Measurements from ENCODE around the gene TRIM71.
"Not testable (repeated sequence)": the region's sequence is repeated elsewhere in the genome, so short reads cannot be mapped to it uniquely, and the experiment has no call there.

TRIM71 gene

DNA sequence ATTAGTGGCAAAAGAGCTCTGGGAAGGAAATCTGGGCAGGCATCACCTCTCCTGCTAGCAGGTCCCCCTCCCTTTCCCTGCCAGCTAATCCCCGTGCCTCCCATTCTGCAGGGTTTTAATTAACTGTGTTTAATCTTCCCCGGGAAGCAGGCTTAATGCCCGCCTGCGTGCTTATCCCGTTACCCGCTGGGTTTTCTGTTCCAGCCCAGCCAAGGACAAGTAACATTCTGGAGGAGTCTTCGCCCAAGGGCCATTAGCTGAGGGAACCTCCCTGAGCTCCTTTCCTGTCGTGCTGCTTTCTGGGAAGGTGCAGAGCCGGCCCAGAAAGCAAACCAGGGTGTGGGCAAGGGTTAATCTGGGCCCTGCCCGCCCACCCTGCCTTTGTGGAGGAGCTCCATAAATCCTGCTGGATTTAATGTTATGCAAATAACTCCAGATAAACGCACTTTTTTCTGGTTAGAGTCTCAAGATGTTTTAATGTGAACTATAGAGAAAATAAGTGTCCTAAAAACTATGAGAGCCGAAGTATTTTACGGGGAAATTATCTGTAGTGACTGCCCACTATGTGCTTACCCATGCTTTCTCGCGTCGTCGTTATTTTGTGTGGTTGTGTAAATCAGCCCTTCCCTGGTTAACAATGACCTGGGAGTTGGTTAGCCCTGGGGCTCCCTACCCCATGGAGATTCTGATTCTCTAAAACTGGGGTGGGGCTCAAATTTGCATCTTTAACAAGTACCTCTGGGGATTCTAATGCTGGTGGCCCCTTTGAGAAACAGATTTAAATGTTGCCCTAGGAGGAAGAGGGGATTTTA, 25.9 kb downstream of the TRIM71 start:
- DNase-seq = no peak

DNA sequence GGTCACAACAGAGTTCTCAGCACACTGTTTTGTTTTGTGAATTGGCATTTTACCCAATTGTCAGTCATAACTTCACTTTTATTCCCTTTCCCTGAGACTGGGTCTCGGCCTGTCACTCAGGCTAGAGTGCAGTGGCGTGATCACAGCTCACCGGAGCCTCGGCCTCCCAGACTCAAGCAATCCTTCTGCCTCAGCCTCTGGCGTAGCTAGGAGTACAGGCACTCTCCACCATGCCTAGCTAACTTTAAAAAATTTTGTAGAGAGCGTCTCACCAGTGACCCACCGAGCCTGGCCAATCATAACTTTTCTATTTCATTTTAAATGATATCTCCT, 26.5 kb downstream of the TRIM71 start:
- DNase-seq = no peak

DNA sequence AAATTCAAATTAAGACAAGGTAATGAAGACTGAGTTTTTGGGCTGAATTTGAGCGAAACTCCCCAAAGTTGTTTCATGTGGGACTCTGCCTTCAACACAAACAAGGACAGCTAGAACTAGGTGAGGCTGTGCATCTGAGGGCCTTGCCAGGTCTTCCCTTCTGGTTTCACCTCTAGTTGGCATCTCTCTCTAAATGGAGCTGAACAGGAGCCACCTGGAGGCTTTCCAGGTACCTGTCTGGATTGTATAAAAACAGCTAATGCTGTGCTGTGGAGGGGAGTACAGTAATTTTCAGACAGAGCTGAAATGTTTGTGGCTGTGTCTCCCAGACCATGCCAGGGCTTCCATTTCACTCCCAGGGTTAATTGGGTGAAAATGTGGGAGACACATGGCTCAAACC, 27.1 kb downstream of the TRIM71 start:
- no peak for DNase-seq

DNA sequence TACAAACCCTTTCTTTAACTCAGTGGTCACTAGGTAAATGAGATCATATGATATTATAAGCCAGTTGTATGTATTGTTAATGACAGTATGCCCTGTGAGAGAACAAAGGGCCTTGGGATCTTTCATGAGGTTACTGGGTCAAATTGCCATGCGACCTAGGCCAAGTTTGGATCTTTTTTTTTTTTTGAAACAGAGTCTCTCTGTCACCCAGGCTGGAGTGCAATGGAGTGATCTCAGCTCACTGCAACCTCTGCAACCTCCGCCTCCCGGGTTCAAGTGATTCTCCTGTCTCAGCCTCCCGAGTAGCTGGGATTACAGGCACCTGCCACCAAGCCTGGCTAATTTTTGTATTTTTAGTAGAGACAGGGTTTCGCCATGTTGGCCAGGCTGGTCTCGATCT, 27.7 kb downstream of the TRIM71 start:
- not testable (repeated sequence) for DNase-seq

DNA sequence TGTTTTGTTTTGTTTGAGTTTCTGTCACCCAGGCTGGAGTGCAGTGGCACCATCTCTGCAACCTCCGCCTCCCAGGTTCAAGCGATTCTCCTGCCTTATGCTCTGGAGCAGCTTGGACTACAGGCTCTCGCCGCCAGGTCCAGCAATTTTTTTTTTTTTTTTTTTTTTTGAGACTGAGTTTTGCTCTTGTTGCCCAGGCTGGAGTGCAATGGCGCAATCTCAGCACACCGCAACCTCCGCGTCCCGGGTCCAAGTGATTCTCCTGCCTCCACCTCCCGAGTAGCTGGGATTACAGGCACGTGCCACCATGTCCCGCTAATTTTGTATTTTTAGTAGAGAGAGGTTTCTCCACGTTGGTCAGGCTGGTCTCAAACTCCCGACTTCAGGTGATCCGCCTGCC, 29.2 kb downstream of the TRIM71 start:
- DNase-seq = not testable (repeated sequence)

DNA sequence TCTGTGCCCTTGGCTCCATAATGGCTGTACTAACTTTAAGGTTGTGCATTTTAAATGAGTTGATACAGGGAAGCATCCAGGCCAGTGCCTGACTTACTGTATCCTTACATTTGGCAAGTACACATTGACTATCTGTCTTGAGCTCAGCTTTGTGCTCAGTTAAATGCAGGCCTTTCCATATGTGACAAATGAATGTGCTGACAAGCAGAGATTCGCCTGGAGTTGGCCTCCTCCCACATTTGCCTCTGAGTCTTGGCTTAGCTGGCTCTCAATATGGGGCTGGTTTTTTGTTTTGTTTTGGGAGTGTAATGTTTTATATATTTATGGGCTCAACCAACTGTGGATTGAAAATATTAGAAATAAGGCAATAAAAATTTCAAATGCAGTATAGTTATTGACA, 29.7 kb downstream of the TRIM71 start:
- no peak for DNase-seq

DNA sequence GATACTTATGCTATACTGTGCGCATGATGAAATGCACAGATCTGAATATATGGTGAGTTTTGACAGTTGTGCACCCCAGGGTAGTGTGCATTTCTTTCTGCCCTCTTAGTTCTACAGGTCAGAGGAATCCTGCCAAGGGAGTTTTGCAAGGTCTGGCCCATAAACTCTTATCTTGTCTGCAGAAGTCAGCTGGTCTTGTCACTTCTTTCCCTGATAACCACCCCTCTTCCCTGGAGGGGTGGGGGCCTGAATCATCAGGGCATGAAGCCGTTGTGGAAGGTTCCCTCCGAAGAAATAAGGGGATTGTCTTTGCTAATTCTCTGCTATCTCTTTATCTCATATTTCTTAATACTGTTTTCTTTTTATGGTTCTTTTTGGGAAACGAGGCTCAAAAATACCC, 30.4 kb downstream of the TRIM71 start:
- DNase-seq = no peak

DNA sequence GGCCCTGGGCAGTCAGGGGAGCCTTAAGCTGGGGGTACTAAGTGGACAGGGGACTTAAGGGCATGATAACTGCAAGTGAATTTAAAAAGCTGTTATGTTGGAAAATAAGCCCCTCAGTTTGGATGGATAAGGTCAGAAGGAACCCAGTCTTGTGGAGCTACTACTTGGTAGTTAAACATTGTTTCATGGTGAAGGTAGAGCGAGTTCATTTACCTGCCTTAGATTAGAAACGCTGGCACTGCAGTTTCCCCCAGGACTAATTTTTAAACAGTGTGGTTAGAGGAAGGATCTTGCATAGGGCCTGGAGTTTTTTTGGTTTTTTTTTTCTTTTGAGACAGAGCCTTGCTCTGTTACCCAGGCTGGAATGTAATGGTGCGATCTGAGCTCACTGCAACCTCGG, 31.2 kb downstream of the TRIM71 start:
- no peak for DNase-seq

DNA sequence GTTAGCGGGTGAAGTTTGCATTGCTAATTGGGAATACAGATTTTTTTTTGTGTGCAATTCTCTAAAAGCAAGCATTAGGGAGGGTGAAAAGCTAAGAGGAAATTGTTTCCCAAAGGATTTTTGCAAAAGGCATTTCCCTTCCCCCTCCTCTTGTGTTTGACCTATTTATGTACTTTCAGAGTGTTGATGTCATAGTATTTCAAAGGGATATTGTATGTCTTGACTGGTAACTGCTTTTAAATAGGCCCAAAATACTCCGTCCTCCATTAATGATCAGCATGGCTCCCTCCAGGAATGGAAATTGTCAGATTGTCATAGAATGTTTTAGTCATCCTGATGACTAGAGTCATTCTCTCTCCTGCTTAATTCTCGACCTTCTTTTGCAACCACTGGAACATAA, 32.4 kb downstream of the TRIM71 start:
- no peak for DNase-seq

DNA sequence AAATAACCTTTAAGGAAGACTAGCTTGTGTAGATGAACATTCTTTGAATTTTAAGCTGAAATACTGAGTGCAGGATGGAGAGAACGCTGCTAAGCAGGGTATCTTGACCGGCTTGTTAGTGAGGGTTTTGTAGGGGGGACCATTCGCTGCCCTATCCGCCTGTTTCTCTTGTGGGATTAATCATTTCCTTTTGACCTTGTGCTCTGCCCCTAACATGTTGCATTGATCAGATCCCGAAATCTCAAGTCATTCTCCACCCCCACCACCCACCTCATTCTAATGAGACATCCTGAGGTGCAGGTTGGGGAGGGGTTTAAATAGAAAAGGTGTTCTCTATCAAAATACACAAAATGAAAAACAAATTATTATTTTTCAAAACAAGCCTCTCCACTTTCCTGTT, 32.8 kb downstream of the TRIM71 start:
- no peak for DNase-seq

DNA sequence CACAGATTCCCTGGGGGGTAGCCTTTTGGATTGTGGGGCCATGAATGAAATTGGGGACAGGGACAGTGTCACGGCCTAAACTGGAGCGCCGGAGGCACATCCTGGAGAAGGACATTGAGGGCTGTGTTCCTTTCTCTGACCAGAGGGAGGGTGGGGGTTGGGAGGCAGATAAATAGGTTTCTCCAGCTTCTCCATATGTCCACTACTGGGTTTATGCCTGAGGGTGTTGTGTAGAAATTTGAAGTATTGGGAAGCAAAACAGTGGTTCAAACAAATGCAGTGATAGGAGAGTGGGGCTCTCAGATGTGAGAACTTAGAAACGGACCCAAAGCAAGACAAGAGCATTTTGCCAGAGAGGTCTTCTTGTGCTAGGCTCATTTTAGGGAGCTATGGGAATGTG, 34.3 kb downstream of the TRIM71 start:
- no peak for DNase-seq

DNA sequence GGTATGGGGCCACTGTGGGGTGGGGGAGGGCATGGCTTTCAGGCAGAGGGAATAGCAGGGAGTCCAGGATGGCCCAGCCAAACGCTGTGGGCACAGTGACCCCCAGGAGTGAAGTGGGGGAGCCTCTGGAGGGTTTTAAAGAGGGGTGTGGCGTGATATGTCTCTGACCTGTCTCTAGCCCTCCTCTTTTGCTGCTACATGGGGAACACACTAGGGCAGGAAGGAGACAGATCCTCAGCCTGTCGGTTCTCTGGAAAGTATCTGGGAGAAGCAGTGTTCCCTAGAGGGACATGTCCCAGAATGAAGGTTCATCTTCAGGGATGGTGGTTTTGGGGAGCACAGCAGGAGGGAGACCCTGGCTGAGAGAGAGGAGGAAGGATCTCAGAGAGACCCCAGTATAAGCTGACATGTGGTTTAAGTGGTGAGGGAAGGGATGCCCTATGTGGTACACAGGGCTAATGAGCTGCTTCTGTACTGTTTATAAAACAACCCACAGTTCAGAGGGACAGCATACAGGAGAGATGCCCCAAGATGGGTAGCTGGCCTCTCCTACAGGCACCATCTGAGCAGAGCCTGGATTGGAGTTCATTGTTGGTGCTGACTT, 37.7 kb downstream of the TRIM71 start:
- no peak for DNase-seq

DNA sequence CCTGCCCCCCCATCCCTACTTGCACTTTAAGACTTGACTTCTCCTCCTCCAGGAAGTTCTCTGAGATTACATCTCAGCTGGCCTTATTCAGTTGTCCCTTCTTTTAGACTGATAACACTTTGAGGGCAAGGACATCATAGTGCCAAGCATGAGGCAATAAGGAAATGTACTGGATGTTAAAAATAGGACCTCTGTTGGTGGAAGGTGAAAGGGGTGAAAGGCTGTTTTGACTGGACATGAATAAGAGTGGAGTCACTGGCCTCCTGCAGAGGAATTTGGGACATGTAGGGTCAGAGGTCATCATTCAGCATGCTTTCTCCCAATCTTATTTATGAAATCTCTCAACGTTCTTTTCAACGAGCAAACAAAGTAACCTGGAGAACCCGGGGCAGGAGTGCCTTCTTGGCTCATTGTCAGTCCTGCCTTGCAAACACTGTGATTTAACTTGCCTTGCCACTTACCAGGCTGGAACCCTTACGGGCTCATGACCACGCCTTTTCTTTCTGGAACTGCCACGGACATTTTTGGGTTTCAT, 38.6 kb downstream of the TRIM71 start:
- DNase-seq = no peak

DNA sequence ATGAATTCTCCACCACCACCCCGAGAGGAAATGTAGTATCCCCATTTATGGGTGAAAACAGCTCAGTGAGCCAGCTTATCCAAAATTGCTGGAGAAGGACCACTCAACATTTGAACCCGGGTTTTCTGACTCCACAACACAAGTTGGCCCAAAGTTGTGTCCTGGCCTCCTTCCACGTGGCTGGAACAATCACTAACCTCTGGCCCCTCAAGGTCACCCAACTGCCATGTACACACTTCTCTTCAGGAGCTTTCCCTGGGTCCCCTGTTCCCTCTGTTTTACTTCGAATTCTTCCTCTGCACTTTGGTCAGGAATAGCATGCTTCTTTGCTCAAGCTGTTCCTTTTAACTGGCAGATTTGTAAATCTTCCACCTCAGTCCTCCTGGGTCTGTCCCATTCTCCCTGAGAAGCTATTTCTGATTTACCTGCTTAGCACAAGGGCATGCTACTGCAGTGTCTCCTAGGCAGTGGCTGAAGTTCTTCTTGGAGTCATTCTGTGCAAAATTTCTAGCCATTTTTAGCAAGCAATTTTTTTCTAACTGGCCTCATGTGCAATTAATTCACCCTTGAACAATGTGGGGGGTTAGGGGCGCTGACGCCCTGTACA, 39.2 kb downstream of the TRIM71 start:
- no peak for DNase-seq

DNA sequence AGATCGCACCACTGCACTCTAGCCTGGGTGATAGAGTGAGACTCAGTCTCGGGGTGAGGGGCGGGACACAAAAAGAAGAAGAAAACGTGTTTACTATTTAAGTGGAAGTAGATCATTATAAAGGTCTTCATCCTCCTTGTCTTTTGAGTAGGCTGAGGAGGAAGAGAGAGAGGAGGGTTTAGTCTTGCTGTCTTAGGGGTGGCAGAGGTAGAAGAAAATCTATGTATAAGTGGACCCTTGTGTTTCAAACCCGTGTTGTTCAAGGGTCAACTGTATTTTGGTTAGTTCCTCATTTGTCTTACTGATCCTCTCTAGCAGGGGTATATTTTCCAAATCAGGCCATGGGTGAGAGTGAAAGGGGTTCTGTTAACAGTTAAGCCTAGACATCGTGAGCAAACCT, 40.1 kb downstream of the TRIM71 start:
- no peak for DNase-seq

DNA sequence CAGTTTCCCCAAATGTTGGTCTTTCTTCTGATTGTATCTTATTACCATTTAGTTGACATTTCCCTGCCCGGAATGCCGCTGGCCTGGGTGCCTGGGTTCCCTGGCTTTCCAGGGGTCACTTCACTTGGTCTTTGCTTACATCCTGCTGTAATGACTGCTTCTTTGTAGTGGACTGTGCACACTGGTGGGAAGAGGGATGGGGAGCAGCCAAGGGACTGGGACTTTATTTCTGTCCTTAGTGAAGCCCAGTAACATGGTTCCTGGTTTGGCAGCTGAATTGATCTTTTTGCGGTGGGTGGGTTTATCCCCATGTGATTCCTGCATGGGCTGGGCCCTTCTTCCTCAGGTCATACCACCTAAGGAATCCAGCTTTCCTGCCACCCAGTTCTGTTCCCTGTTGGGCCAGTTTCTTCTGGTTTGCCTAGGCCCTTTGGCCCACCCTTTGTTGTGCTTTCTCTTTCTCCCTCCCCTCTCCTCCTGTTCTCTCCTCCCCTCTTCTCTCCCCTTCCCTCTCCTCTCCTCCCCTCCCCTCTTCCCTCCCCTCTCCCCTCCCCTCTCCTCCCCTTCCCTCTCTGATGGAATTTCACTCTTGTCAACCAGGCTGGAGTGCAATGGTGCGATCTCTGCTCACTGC, 41.9 kb downstream of the TRIM71 start:
- DNase-seq = no peak

DNA sequence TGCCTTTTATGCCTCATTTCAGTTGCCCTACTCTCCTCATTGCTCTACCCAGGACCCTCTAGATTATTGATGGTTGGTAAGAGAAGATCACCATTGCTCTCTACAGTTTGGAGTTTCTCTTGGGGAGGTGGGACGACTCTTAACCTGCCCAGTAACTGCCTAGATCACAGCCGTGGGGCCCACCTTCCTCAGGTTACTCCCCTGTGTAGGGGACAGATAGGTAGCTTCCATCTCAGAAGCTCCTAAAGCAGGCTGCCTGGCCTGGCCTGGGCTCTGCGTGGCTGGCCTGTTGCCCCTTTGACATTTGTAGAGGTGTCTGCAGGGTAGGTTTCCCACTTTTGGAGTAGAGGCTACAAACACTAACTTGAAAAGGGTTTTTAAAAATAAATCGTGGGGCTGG, 42.7 kb downstream of the TRIM71 start:
- DNase-seq = no peak

DNA sequence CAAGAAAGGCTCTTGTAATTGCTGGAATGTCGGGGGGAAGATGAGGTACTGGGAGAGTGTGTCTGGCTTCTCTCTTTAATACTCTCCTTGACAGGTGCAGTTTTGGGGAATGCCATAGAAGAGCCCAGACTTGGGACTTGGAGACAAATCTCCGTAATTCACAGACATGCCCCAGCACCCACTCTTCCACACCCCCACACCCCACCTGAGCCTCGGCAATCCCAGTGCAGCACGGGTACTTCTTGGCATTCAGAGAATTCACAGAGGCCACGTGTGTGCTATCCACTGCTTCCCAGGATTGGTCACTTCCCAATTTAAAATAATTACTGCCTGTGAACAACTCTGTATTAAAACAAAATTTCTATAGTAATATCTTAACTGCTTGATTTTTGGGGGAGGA, 43.9 kb downstream of the TRIM71 start:
- DNase-seq = no peak

DNA sequence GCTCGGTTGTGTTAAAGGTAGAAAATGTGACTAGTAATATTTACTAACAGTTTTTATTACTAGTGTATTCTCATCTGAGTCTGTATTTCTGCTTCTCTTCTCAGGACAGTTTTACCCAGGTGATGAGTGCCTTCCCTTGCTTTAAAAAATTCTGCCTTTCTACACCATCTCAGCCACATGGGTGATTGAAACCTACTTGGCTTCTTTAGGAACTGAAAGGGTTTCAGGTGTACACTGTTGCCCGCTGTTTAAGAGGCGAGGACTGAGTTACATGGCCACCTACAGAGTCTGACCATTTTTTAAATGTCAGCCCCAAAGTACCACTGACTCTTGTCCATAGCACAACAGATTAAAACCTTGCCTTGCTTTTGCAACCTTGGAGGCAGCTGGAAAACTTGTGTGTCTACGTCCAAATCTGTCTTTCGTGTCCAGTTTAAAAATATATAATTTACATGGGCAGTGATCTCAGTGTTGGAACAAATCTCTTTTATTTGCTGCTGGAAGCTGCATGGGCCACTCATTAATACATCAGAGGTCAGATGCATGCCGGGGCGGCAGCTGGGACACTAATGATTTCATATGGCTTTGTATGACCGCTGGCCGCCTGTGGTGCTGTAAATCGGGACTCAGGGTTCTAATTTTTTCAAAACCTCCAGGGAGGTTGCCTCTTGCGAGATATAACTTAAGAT, 44.6 kb downstream of the TRIM71 start:
- DNase-seq = no peak

DNA sequence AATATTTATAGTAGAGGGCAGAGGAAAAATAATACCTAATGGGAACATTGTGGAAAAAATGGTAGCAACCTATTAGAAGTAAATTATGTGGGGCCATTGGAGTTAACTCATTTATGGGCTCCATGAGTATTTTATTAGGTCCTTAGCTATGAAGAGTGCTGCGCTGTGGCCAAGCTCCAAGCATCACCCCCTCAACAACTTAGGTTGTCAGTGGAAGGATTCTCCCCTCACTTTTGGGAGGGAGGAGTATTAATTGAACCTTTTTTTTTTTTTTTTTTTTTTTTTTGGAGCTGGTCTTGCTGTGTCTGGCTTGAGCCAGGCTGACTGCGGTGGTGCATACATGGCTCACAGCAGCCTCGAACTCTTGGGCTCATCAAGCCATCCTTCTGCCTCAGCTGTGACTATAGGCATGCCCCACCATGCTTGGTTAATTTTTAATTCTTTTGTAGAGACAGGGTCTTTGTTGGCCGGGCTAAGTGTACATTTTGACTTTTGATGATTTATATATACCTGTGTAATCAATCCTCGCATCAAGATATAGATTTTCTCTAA, 45.2 kb downstream of the TRIM71 start:
- no peak for DNase-seq

DNA sequence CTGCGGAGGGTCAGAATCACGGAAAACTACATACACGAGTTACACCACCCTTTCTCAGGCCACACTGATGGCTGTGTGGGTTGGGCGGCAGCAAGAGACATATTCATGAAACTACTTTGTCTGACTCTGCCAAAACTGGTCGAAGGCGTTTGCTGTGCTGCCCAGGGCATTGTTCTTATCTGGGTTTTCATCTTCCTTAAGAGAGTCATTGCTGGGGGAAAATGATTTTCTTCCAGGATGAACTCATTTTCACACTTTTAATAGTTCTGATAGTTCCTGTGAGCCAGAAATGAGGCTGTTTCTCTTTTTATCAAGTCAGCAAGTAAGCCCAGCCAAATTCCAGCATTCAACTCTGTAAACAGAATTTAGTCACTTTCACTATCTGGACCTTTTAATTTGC, 47.6 kb downstream of the TRIM71 start:
- DNase-seq = no peak

DNA sequence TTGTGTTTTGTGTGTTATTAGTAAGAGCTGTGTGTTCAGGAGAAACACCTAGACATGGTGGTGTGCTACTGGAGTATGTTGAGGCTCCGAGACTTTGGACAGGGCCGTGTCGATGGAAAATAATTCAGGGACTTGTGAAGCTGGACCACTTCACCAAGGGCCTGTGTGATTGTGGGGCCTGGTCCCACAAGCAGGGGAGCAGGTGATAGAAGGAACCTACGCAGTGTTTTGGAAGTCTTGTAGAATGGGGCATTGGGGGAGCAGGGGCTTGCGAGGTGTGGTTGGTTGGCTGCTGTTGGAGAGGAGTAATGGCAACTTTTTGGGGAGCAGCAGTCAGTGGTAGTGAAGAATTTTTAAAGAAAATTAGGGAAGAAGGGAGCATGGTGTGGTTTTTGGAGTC, 48.7 kb downstream of the TRIM71 start:
- DNase-seq = no peak

DNA sequence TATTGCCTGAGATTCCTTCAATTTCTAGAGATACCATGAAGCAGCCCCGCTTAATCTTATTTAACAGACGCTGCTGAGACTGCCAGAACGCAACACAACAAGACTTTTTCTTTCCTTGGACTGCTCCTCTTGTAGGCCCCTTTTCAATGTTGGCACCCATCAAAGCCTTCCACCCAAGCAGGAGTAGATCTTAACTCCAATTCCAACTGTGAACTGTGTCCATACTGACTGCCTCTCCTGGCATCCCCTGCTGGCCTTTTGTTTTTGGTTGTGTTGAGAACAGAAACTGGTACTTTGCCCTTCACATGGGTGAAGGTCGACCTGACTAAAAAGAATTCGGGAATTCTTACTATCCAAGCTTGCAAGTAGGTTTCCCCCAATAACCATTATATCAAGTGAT, 50.2 kb downstream of the TRIM71 start:
- DNase-seq = no peak
